Stimulated activated naive CD4-positive, alpha-beta T cell (primary cell): ENCODE results near the gene ASAP2.

Experiments
- DNase-seq, 6 experiments: peaks; one replicate each; lab custom pipeline; 2025; lab: John Stamatoyannopoulos, UW

ASAP2 gene

GRCh38 chr2:9231291-9232165 lies 24.9 kb downstream of the ASAP2 start:
- no peak for DNase-seq

GRCh38 chr2:9232166-9232479 lies 25.5 kb downstream of the ASAP2 start:
- no peak for DNase-seq

GRCh38 chr2:9232886-9233285 lies 26.3 kb downstream of the ASAP2 start:
- DNase-seq = no peak

DNA sequence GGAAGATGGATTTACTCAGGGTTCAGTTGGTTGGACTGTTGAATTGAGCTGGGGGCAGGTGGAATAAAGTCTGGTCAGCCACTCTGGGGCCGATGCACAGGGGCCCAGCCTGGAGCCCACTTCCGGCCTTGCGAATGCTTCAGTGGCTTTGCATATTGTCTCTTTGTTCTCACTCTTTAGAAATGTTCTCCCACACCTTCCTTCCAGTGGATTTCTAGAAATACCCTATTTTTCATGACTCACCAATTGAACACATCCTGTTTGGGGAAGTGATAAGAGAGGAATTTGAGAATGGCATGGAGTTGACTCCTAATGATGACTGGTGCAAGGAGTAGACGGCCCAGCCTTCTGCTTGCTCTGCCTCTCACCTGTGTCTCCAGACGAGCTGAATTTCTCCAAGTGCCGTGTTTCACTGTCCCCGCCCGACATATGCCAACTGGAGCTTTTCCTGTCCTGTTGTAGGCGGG lies 28.1 kb downstream of the ASAP2 start:
- no peak for DNase-seq

DNA sequence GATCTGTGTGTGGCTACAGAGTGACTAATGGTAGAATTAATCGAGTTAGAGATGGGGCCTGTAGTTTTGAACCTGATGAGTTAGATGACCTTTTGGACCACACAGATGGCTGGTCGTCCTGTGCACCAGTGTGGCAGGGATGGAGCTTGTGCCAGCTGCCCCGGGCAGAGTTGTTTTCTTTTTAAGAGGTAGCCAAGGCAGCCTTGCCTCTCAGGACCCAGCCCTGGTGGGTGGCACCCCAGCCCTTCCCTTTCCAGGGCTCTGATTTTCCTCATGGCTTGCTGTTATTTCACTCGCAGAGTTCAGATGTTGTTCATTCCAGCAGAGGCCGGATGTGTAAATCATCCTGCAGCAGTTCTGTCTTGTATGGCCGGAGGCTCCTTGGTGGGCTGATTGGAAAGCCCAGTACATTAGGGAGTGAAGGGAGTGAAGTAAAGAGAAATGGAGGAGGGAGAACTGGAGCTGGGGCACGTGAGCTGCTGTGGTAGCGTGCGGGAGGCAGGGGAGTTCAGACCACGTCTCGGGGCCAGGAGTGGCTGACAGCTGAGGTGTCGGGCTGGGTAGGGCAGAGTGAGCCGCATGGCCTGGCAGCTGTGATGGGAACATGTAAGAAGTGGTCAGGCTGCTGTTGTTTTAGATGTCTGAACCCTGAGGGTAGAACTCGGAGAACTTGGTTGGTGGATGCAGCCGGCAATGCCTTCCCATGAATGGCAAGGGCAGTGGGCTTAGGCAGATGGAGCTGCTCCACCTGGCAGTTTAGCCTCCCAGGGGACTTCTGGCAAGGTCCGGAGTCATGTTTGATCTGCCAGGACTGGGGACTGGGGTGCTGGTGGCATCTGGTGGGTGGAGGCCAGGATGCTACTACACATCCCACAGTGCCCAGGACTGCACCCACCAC lies 28.8 kb downstream of the ASAP2 start:
- no peak for DNase-seq

GRCh38 chr2:9236045-9236344 lies 29.4 kb downstream of the ASAP2 start:
- no peak for DNase-seq

DNA sequence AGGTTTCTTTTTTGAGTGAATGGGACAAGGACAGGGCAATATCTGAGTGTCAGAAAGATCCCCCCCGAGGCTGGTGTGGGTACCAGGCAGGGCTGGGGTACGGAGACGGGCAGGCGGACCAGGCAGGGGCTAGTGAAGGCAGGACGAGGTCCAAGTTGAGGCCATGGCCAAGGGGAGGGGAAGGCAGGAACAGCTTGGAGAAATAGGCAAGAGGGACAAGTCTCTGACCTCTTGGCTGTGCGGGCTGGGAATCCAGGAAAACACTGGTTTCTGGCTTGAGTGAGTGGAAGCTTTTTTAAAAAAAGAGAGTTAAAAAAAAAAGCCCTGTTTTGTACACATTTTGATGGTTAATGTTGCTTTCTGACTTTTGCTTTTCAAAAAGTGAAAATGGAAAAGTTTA lies 30.3 kb downstream of the ASAP2 start:
- DNase-seq = no peak

DNA sequence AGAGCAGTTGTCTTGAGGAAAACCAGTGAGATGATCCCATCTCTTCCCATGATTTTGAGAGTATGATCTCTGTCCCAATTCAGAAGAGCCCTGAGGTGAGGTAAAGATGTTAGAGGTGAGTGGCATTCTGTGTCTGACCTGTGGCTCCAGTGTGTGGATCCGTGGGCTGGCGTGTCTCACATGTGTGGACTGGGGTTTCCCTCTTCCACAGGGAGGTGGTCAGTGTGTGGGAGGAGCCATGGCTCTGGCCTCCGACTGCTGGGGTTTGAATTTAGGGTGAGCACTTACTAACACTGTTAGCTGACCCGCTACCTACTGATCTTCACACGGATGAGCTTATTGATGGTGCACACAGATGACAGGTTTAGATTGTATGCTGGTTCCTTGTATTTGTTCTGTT lies 31.2 kb downstream of the ASAP2 start:
- no peak for DNase-seq

DNA sequence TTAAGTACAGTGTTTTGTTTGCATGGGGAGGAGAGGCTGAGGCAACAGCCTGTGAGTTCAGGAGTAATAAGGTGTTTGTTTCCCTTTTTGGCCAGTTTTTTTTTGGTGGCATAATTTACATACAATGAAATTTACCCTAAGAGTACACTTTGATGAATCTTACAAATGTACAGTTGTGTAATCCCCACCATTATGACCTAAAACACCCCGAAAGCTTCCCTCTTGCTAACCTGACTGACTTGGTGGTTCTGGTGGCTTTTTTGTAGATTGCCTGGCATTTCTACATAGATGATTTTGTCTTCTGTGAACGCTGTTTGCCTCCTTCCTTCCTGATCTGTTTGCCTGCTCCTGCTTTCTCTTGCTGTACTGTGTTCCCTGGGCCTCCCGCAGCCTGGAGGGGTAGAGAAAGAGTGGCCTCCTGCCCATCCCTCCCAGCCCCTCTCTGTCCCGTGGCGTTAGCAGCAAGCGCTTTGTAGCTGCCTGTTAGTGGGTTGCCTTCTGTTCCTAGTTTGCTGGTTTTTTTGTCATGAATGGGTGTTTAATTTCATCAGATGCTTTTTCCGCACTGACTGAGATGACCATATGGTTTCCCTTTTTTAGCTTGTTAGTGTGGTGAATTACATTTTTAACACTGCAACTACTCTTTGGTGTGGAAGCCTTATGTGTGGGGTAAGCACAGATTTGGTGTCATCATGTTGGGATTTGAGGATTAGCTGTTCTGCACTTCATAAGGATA lies 32.1 kb downstream of the ASAP2 start:
- DNase-seq = no peak

- DNase-seq = no peak
These were observed 33.0 kb downstream of the ASAP2 start for GRCh38 chr2:9239616-9240015.

DNA sequence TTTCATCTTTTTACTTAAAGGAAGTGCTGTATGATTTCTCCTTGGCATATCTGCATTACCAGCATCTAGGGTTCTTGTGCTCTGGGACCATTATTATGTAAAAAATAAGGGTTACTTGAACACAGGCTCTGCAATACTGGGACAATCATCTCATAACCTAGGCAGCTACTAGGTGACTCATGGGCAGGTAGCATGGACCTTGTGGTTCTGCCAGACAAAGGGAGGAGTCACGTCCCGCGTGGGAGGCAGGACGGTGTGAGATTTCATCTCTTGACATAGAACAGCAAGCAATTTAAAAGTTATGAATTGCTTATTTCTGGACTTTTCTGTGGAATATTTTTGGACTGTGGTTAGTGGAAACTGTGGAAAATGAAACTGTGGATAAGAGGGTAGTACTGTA lies 34.1 kb downstream of the ASAP2 start:
- DNase-seq = no peak

DNA sequence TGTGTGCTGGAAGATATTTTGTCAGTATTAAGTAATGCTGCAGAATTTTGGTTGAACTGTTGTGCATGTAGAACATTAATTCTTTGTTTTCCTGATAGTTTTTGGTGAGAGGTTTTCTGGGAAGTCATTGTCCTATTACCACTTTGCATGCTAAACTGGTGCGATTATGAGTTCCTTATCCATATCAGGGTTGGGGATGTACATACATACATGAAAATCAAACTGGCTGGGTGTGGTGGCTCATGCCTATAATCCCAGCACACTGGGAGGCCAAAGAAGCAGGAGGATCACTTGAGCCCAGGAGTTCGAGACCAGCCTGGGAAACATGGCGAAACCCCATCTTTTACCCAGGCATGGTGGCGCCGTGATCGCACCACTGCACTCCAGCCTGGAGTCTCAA lies 34.6 kb downstream of the ASAP2 start:
- no peak for DNase-seq

DNA sequence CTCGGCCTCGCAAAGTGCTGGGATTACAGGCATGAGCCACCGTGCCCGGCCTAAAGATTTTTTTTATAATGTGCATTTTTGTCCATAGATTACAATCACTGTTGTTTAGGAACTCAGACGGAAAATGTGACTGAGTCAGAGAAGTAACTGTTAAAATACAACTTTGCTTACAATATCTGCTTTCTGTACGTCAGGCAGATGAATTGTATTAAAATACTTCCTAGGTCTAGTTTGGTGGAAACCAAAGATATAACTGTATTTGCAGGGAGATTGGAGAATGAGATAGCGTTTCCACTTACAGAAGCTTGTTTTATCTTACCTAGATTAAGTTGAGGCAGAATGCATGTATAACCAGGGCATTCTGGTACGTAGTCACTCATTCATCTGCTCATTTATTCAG lies 36.7 kb downstream of the ASAP2 start:
- DNase-seq = no peak

DNA sequence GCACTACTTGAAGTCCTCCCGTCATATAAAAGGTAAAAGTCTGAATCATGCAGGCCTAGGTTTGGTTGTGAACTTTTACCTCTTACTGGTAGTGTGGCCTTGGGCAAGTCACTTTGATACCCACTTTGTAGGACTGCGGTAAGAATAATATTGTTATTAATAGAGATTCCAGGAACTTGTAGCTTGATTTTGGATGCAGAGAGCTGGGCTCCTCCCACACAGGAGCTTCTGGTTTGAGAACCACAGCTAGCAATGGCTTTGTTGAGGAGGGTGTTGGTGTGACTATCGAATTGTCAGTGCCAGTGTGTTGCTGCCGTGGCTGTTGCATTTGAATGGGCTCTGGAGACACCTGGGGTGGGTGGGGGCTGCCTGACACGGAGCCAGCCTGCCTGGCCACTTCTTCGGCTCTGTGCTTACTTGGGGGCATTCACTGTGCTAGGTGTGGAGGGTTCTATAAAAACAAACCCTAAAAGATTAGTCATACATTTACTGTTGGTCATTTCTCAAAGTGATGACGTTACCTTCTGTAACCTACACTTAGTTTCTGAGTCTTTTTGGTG lies 38.5 kb downstream of the ASAP2 start:
- DNase-seq = no peak

DNA sequence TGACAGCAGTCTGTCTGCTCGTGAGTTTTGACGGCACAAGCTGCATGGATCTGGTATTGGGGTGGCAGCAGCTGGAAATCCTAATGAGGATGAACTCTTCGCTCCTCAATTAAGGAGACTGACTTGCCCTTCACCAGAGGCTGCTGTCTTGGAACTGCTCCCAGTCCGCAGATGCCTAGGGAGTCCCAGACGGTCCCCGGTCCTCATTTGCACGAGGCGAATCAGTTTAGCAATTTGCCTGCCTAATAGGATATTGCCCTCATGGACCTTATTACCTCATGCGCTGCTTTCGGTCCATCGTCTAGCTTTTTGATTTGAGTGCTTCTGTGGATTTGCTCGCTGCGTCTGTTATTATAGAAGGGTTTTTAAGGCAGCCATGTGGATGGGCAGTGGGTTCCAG lies 40.6 kb downstream of the ASAP2 start:
- DNase-seq = no peak

GRCh38 chr2:9247786-9248185 lies 41.2 kb downstream of the ASAP2 start:
- no peak for DNase-seq

DNA sequence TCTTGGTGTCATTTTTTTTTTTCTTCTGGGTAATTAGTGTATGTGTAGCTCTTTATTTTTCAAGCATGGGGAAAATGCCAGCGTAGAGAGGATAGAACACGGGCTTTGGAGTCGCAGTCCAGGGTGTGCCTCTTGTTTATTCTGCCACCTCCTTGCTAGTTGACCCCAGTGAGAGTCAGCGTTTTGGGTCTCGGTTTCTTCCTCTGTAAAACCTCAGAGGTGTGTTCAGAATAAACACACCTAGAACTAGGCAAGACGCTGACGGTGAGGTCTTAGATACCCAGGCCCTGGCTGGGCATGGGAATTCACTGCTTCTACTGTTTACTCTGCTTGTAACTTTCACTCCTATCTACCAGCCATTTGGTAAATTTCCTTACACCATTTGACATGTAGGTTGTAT lies 41.8 kb downstream of the ASAP2 start:
- DNase-seq = no peak

DNA sequence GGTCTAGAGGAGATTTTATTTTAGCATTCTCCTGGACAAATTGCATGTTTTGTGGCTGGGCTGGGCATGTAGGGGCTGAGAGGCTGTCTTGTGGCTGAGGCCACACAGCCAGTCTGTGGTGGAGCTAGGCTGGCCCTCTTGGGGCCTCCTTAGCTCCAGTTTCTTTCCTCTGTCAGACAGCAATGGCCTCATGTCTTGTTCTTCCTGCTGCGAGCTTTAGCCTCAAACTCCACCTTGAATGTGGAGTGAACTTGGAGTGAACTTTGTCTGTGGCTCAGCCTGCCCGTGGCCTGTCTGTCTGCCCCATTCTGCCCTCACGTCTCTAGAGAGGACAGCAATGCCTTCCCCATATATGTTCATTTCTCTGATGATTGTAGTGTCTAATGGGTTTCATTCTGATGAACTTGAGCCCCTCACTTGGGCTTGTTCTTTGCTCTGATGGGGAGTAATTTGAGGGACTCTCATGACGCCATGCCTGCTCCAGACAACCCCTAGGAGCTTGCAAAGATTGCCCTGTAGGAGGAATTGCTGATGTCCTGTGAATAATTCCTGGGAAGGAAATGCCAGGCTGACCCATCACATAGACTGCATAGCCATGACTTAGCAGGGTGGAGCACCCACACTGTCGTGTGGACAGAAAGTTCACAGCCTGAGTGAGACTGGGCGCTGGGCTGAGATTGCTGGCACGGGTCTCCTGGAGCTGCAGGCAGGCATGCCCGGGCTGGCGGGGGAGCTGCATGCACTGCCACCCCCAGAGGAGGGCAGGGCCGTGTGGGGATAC lies 42.6 kb downstream of the ASAP2 start:
- DNase-seq = no peak

DNA sequence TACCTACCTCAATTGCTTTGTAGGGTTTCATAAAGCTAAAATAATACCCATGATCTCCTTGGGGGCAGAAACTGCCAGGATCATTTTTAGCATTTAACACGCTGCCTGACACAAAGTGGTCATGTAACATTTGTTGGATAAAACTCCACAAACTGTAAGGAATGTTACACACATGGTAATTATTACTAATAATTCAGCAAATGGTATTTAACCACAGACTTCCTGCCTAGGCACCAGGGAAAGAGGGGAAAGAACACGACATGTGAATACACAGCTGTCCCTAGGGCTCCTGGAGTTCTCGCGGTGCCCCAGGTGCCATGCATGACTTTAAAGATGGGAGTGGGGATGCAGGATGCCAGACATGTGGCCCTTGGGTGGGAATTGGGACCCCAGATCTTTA lies 43.5 kb downstream of the ASAP2 start:
- no peak for DNase-seq

DNA sequence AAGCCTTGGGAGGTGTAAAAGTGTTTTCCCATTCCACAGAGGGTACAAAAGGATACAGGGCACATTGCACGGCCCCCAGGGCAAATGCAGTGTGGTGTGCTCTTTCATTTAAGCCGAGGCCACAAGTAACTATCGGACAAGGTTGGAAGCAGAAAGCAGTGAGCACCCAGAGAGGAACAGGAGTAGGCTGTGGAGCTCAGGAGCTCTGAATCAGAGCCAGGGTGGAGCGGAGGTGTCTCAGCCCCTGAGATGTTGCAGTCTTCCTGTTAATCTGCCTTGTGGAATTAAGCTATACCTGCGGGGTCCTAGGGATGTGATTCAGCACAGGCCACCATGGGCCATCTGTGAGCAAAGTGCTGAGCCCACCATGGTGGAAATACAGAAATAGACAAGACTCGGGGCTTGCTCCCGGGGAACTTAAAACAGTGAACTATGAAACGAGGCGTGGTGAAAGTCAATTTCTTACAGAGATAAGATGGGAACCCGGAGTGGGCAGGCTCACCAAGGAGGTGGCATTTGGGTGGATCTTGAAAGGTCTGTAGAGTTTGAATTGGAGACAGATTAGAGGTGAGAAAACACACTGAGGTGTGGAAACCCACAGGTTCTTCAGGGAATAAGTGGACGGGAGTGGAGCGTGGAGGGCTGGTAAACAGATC lies 44.0 kb downstream of the ASAP2 start:
- no peak for DNase-seq
